Hematopoietic multipotent progenitor cell (in vitro differentiated cells): ENCODE data around the gene PDLIM3. TPM values are rescaled to one million over a fixed set of nuclear protein-coding genes. Genes with fewer than 3 reads are reported as not detected.
A peak's percentile ranks its signal among the peaks of the same experiment; 100 is the strongest.

Experiments
- DNase-seq, 3 donors: peaks; one replicate each; pipeline ENCODE4 v3.0.0-alpha.2; 2011 to 2015; ENCODE audit warnings: low read depth in 2 of 3, low spot score in 2 of 3
- total RNA-seq: library from RNA; depleted of rRNA; stranded (reverse); fragments of >200 nt; gene quantifications from one replicate; pipeline ENCODE4 v1.2.3, GENCODE V29; 2012

PDLIM3 gene
- total RNA-seq, 1 donor: under 0.01 TPM

DNA sequence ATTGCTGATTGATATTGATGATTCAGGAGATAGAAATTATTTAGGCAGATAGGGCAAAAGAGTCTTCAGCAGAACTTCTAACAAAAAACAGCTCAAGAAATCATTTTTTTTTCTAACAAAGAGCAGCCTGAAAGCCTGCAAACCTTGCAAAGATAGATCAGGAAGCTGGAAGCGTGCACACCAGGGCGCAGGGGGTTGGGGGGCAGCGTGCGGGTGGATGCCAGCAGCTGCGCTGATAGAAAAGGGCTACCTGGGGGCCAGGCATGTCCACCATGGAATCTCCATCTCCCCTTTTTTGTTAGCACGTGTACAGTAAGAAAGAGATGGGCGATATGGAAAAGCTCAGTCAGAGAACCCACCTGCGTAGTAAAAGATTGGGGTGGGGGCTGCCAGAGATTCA is 62.1 kb downstream of the PDLIM3 start:
- no peak for DNase-seq

DNA sequence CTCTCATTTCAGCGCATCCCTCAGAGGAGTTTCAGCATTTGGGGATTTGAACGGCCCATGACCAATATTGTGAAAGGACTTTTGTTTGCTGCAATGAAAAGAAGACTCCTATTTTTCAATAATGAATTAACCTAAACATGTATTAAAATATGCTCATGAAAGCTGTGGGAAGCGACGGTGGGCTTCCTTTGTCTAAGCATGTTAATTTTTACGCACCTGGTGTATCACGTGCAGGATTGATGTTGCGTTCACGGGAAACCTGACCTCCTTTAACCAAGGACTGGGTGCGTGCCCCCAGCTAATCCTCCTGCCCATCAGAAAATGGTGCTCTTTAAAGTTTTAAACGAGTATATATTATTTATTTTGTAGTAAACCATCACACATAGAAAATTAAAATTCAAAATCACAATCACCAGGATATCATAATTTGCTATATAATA is 63.2 kb downstream of the PDLIM3 start:
- peak in 1 of 3 donors; percentile 4 for DNase-seq

- DNase-seq: peak; percentile 77 to 87 (median 86)
Observed at GRCh38 chr4:185471235-185472102, 63.8 kb downstream of the PDLIM3 start, which contains the start of gene CCDC110. TSS of gene CCDC110 (minus strand) at chr4:185471733. CDS start at chr4:185471683, 50 bp downstream.

- DNase-seq: peak; percentile 18 to 48 (median 21)
Observed at GRCh38 chr4:185470501-185471195, 64.7 kb downstream of the PDLIM3 start.

DNA sequence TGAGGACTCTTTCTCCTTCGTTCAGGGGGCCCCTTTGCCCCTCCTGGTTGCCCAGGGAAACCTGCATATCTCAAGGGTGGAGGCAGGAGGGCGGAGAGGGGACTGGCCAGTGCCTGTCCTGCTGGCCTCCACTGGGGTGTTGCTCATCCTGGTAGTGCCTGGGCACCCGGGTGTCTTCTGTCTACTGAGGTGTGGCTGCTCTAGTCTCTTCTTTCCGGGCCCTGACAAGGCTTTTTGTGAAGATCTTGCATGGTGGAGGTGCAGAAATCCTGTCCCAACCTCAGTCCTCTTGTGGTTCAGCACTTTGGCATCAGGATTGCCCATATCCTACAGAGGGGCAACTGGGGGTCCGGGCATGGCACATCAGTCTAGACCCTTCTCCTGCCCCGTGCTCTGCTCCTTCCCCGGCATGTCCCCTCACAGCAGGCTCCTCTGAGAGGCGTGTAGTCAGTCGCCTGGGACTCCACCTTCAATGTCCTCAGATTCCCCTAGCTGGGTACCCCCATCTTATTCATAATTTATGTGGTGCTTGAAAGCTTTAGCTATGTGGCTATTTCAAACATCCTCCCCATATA is 65.6 kb downstream of the PDLIM3 start:
- DNase-seq: peak in 1 of 3 donors; percentile 1

GRCh38 chr4:185468999-185469398 is 66.3 kb downstream of the PDLIM3 start:
- no peak for DNase-seq

GRCh38 chr4:185467991-185468390 is 67.3 kb downstream of the PDLIM3 start:
- no peak for DNase-seq

DNA sequence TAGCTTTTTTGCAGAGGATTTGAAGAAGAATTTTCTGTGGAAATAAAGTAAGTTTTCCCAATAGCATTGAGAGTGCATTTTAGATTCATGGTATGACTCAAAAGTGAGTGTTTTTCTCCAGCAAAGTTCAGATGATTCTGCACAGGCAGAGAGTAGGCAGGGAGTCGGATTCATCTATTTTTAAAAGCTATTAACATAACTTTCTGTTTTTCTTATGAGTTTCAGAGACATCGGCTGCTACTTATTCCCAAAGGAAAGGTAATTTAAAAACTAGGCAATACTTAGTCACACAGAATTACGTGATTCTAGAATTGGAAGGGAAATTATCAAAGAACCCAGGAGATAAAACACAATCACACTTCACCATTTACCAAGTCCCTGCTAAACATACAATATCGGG is 68.2 kb downstream of the PDLIM3 start:
- DNase-seq: no peak

GRCh38 chr4:185465707-185466106 is 69.6 kb downstream of the PDLIM3 start:
- no peak for DNase-seq

- no peak for DNase-seq
Observed at GRCh38 chr4:185464887-185465286, 70.4 kb downstream of the PDLIM3 start.

GRCh38 chr4:185464183-185464582 is 71.1 kb downstream of the PDLIM3 start:
- DNase-seq: no peak

DNA sequence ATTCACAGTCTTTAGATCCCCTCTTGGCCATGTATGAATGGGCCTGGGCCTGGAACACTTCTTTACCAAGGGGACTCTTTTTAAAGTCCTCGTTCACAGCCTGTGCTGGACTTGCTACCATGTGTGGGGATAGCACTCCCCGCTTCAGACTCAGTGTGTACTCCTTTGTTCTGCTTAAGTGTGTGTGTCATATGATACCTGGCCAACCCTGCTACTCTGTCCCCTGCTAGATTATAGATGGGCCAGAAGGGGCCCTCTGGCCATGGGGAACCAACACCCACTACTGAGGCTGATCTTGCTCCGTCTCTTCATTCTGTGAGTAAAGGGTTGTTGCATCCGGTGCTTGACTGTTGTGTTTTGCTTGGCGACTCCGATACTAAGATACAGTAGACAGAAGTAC is 71.8 kb downstream of the PDLIM3 start:
- DNase-seq: no peak

GRCh38 chr4:185461565-185461964 is 73.7 kb downstream of the PDLIM3 start:
- DNase-seq: no peak

DNA sequence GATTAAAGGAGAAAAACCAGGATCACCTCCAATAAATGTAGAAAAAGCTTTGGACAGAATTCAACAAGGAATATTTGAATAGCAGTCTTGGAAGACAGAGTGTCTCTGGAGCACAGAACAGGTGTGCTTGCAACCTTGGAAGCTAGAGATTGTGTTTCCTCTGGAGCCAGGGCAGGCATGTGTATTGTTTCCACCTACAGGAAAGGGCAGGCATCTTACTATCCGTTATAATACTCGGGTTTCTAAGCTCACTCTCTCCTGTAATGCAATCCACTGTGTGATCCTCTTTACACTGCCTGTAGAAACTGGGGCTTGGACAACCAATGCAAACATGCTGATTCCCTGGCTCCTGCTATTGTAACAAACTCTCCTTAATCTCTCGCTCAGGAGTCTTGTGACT is 78.2 kb downstream of the PDLIM3 start:
- no peak for DNase-seq

GRCh38 chr4:185456131-185456530 is 79.2 kb downstream of the PDLIM3 start:
- DNase-seq: no peak

Other genes starting within 250 kb of the PDLIM3 start
- gene LRP2BP, start 139.6 kb downstream of the PDLIM3 start, total RNA-seq: 0.54 TPM
- 4.3 TPM for gene ANKRD37, start 138.7 kb downstream of the PDLIM3 start, total RNA-seq
- gene UFSP2, start 109.5 kb downstream of the PDLIM3 start, total RNA-seq: 16.2 TPM
- gene CCDC110, start 63.8 kb downstream of the PDLIM3 start, total RNA-seq: not detected